Muscle layer of colon (tissue), 2 donors: ENCODE data around the gene ATF7.

Experiments
- H3K27ac ChIP-seq: one replicate; pipeline ENCODE4 v1.7.0; 2013; ENCODE audit warnings: low read depth, mild to moderate bottlenecking, low read length, moderate library complexity
- H3K27me3 ChIP-seq, 2 donors: one replicate each; pipeline ENCODE4 v1.7.0; 2013; ENCODE audit warnings: low read length in 2 of 2, mild to moderate bottlenecking in 2 of 2; ENCODE audit not compliant: insufficient read depth in 2 of 2, control insufficient read depth in 1 of 2
- H3K36me3 ChIP-seq: one replicate; pipeline ENCODE4 v1.7.0; 2013; ENCODE audit warnings: mild to moderate bottlenecking, low read length; ENCODE audit not compliant: insufficient read depth
- H3K4me1 ChIP-seq: one replicate; pipeline ENCODE4 v1.7.0; 2013; ENCODE audit warnings: mild to moderate bottlenecking, low read length; ENCODE audit not compliant: insufficient read depth
- H3K4me3 ChIP-seq, 2 donors: one replicate each; pipeline ENCODE4 v1.7.0; 2013; ENCODE audit warnings: low read length in 2 of 2, low read depth in 1 of 2, mild to moderate bottlenecking in 1 of 2, moderate library complexity in 1 of 2
- H3K9ac ChIP-seq: one replicate; pipeline ENCODE4 v1.7.0; 2013; ENCODE audit warnings: low read length
- H3K9me3 ChIP-seq: one replicate; pipeline ENCODE4 v1.7.0; 2013; ENCODE audit warnings: mild to moderate bottlenecking, low read length
- donor health status: abdominal sarcoma.
- donor health status: Adenocarcinoma of cecum.

The ATF7 gene

GRCh38 chr12:53472056-53472582 is 154.1 kb downstream of the ATF7 start:
- Histone ChIP-seq H3K9me3 (no peaks in the 10 kb centered on the region), H3K9ac (no peak overlapping the region), H3K4me1 (peaks cover 17% of the 10 kb centered on the region), H3K36me3 (peaks cover 95% of the 10 kb centered on the region), H3K27me3 (no peaks in the 10 kb centered on the region), H3K27ac (no peak overlapping the region), H3K4me3 (no peak overlapping the region)

- H3K27me3 ChIP-seq = no peaks in the 10 kb centered on the region
- no peak overlapping the region for H3K27ac ChIP-seq
- H3K4me1 ChIP-seq = peaks cover 3% of the 10 kb centered on the region
- no peaks in the 10 kb centered on the region for H3K9me3 ChIP-seq
- H3K9ac ChIP-seq = no peak overlapping the region
- peaks cover 94% of the 10 kb centered on the region for H3K36me3 ChIP-seq
- H3K4me3 ChIP-seq = no peak overlapping the region
Measured at GRCh38 chr12:53468282-53468681, 157.9 kb downstream of the ATF7 start.

GRCh38 chr12:53467880-53468279 is 158.3 kb downstream of the ATF7 start:
- Histone ChIP-seq H3K36me3 (peaks cover 95% of the 10 kb centered on the region), H3K27me3 (no peaks in the 10 kb centered on the region), H3K9me3 (no peaks in the 10 kb centered on the region), H3K27ac (no peak overlapping the region), H3K4me3 (no peak overlapping the region), H3K4me1 (peaks cover 3% of the 10 kb centered on the region), H3K9ac (no peak overlapping the region)

GRCh38 chr12:53467082-53467481 is 159.1 kb downstream of the ATF7 start:
- Histone ChIP-seq H3K27me3 (no peaks in the 10 kb centered on the region), H3K4me3 (no peak overlapping the region), H3K9me3 (no peaks in the 10 kb centered on the region), H3K9ac (no peak overlapping the region), H3K27ac (no peak overlapping the region), H3K4me1 (peaks cover 1% of the 10 kb centered on the region), H3K36me3 (peaks cover 95% of the 10 kb centered on the region)

GRCh38 chr12:53466640-53467039 is 159.5 kb downstream of the ATF7 start:
- Histone ChIP-seq H3K4me3 (no peak overlapping the region), H3K9ac (no peak overlapping the region), H3K27ac (no peak overlapping the region), H3K9me3 (no peaks in the 10 kb centered on the region), H3K4me1 (no peaks in the 10 kb centered on the region), H3K36me3 (peaks cover 95% of the 10 kb centered on the region), H3K27me3 (no peaks in the 10 kb centered on the region)

- Histone ChIP-seq H3K27me3 (no peaks in the 10 kb centered on the region), H3K4me3 (no peak overlapping the region), H3K27ac (no peak overlapping the region), H3K4me1 (no peaks in the 10 kb centered on the region), H3K36me3 (peaks cover 97% of the 10 kb centered on the region), H3K9me3 (no peaks in the 10 kb centered on the region), H3K9ac (no peak overlapping the region)
Measured at GRCh38 chr12:53465679-53466078, 160.5 kb downstream of the ATF7 start.

GRCh38 chr12:53464685-53465418 is 161.3 kb downstream of the ATF7 start:
- Histone ChIP-seq H3K9me3 (no peaks in the 10 kb centered on the region), H3K9ac (no peak overlapping the region), H3K36me3 (peaks cover 98% of the 10 kb centered on the region), H3K4me3 (no peak overlapping the region), H3K4me1 (no peaks in the 10 kb centered on the region), H3K27me3 (no peaks in the 10 kb centered on the region), H3K27ac (no peak overlapping the region)

GRCh38 chr12:53463802-53464560 is 162.2 kb downstream of the ATF7 start:
- H3K36me3 ChIP-seq = peaks cover 99% of the 10 kb centered on the region
- H3K9me3 ChIP-seq = no peaks in the 10 kb centered on the region
- no peaks in the 10 kb centered on the region for H3K27me3 ChIP-seq
- no peak overlapping the region for H3K27ac ChIP-seq
- H3K4me3 ChIP-seq = no peak overlapping the region
- no peak overlapping the region for H3K9ac ChIP-seq
- no peaks in the 10 kb centered on the region for H3K4me1 ChIP-seq

- no peak overlapping the region for H3K9ac ChIP-seq
- H3K27me3 ChIP-seq = no peaks in the 10 kb centered on the region
- peaks cover 96% of the 10 kb centered on the region for H3K36me3 ChIP-seq
- no peaks in the 10 kb centered on the region for H3K4me1 ChIP-seq
- H3K9me3 ChIP-seq = no peaks in the 10 kb centered on the region
- H3K27ac ChIP-seq = no peak overlapping the region
- no peak overlapping the region for H3K4me3 ChIP-seq
Measured at GRCh38 chr12:53462935-53463334, 163.2 kb downstream of the ATF7 start.

- Histone ChIP-seq H3K4me3 (no peak overlapping the region), H3K27ac (no peak overlapping the region), H3K4me1 (no peaks in the 10 kb centered on the region)
Measured at GRCh38 chr12:53461591-53461990, 164.6 kb downstream of the ATF7 start.

GRCh38 chr12:53461059-53461458 is 165.1 kb downstream of the ATF7 start:
- Histone ChIP-seq H3K4me1 (no peaks in the 10 kb centered on the region), H3K9ac (no peak overlapping the region), H3K9me3 (no peaks in the 10 kb centered on the region), H3K27me3 (no peaks in the 10 kb centered on the region), H3K27ac (no peak overlapping the region), H3K36me3 (peaks cover 94% of the 10 kb centered on the region), H3K4me3 (no peak overlapping the region)

More at GRCh38 chr12:53461591-53461990, 164.6 kb downstream of the ATF7 start:
- Histone ChIP-seq H3K9ac (no peak overlapping the region), H3K9me3 (no peaks in the 10 kb centered on the region), H3K27me3 (no peaks in the 10 kb centered on the region), H3K36me3 (peaks cover 94% of the 10 kb centered on the region)
